Thyroid gland (tissue), 4 donors: ENCODE data around the gene DMXL1. TPM values are rescaled to one million over a fixed set of nuclear protein-coding genes. Genes with fewer than 3 reads are reported as not detected.

ENCODE experiments used
- DNase-seq, 2 donors: peaks; one replicate each; pipeline ENCODE4 v3.0.0-alpha.2; 2019
- H3K27ac ChIP-seq, 3 donors: fragments of 200-600 bp; sonication (generic); 1 replicate in 2 of 3; 2 replicates in 1 of 3; pipeline ENCODE4 v1.5.1; 2016 to 2019; ENCODE audit warnings: mild to moderate bottlenecking in 1 of 3, moderate library complexity in 1 of 3
- H3K27me3 ChIP-seq: fragments of 200-600 bp; sonication (generic); one replicate; pipeline ENCODE4 v1.5.1; 2019
- H3K36me3 ChIP-seq, 2 donors: fragments of 200-600 bp; sonication (generic); one replicate each; pipeline ENCODE4 v1.5.1; 2016 to 2019
- H3K4me1 ChIP-seq, 2 donors: fragments of 200-600 bp; sonication (generic); one replicate each; pipeline ENCODE4 v1.5.1; 2017 to 2019
- H3K4me3 ChIP-seq, 3 donors: fragments of 200-600 bp; sonication (generic); replicated peaks in 1 of 3; 1 replicate in 2 of 3; 2 replicates in 1 of 3; pipeline ENCODE4 v1.5.1; 2016; ENCODE audit warnings: mild to moderate bottlenecking in 1 of 3
- H3K9me3 ChIP-seq: fragments of 200-600 bp; sonication (generic); one replicate; pipeline ENCODE4 v1.5.1; 2017
- CTCF ChIP-seq, 6 experiments: fragments of 200-600 bp in 3 of 6; fragments of 450-650 bp in 3 of 6; sonication (generic) in 3 of 6; IDR thresholded peaks; one replicate each; pipeline ENCODE4 v1.5.1; 2016 to 2019; ENCODE audit warnings: antibody characterized with exemption in 6 of 6, mild to moderate bottlenecking in 2 of 6, inconsistent platforms in 1 of 6, moderate library complexity in 1 of 6
- POLR2A ChIP-seq, 2 donors: fragments of 450-650 bp; IDR thresholded peaks; one replicate each; pipeline ENCODE4 v1.6.1; 2017; ENCODE audit warnings: antibody characterized with exemption in 2 of 2, mild to moderate bottlenecking in 2 of 2, moderate library complexity in 1 of 2
- WGBS, 2 donors: methylation state at CpG; one replicate each; pipeline ENCODE4 v1.1.5; 2017; 5-methylcytosine and 5-hydroxymethylcytosine counted together
- intact Hi-C: fragments of 100-400 bp; cut with DNase I; formaldehyde crosslinking; loops from one replicate; pipeline ENCODE4 v1.15.1; 2023
- total RNA-seq, 4 donors: library from RNA; depleted of rRNA; stranded (reverse); fragments of >200 nt; gene quantifications; one replicate each; pipeline ENCODE4 v1.2.3, GENCODE V29; 2016

The DMXL1 gene
- total RNA-seq, 4 donors from 2014 or later: 90.8 to 158 (median 95.4) TPM

- H3K27ac ChIP-seq: no peak overlapping the region
- intact Hi-C loops: no loop called here
- no peak for TF ChIP-seq POLR2A (IDR thresholded peaks at IDR 0.05)
- no peak for TF ChIP-seq CTCF (IDR thresholded peaks at IDR 0.05)
- H3K9me3 ChIP-seq: no peaks in the 10 kb centered on the region
- no peak for DNase-seq
- no peaks in the 10 kb centered on the region for H3K4me1 ChIP-seq
- WGBS, 2 donors: 73 to 75% methylated on average over 5 of the region's 5 CpGs
- H3K36me3 ChIP-seq: no peaks in the 10 kb centered on the region
- no peak overlapping the region for H3K4me3 ChIP-seq
- H3K27me3 ChIP-seq: no peaks in the 10 kb centered on the region
Measured at GRCh38 chr5:119028575-119028974, 42.3 kb upstream of the DMXL1 start.

GRCh38 chr5:119031011-119031886 lies 39.6 kb upstream of the DMXL1 start:
- Histone ChIP-seq H3K9me3 (no peaks in the 10 kb centered on the region), H3K4me3 (no peak overlapping the region), H3K4me1 (no peaks in the 10 kb centered on the region), H3K27ac (no peak overlapping the region), H3K27me3 (no peaks in the 10 kb centered on the region), H3K36me3 (no peaks in the 10 kb centered on the region)
- TF ChIP-seq CTCF (IDR thresholded peaks at IDR 0.05) (no peak), POLR2A (IDR thresholded peaks at IDR 0.05) (no peak)
- 71 to 81% methylated on average over 5 of the region's 5 CpGs for WGBS, 2 donors
- intact Hi-C loops: no loop called here
- DNase-seq: no peak

GRCh38 chr5:119031905-119032304 lies 39.0 kb upstream of the DMXL1 start:
- no peaks in the 10 kb centered on the region for H3K27me3 ChIP-seq
- no peak overlapping the region for H3K27ac ChIP-seq
- TF ChIP-seq CTCF (IDR thresholded peaks at IDR 0.05): no peak
- no peak for TF ChIP-seq POLR2A (IDR thresholded peaks at IDR 0.05)
- no peak for DNase-seq
- 79 to 85% methylated on average over 4 of the region's 4 CpGs for WGBS, 2 donors
- intact Hi-C loops: no loop called here
- H3K36me3 ChIP-seq: no peaks in the 10 kb centered on the region
- H3K4me1 ChIP-seq: no peaks in the 10 kb centered on the region
- H3K9me3 ChIP-seq: no peaks in the 10 kb centered on the region
- H3K4me3 ChIP-seq: no peak overlapping the region

GRCh38 chr5:119032656-119033055 lies 38.2 kb upstream of the DMXL1 start:
- no peaks in the 10 kb centered on the region for H3K9me3 ChIP-seq
- TF ChIP-seq CTCF (IDR thresholded peaks at IDR 0.05): no peak
- no peak for TF ChIP-seq POLR2A (IDR thresholded peaks at IDR 0.05)
- no peak for DNase-seq
- H3K27ac ChIP-seq: no peak overlapping the region
- H3K4me3 ChIP-seq: no peak overlapping the region
- intact Hi-C loops: no loop called here
- H3K4me1 ChIP-seq: no peaks in the 10 kb centered on the region
- WGBS, 2 donors: 85 to 93% methylated on average over 3 of the region's 3 CpGs
- no peaks in the 10 kb centered on the region for H3K27me3 ChIP-seq
- H3K36me3 ChIP-seq: no peaks in the 10 kb centered on the region

- intact Hi-C loops: no loop called here
- Histone ChIP-seq H3K9me3 (no peaks in the 10 kb centered on the region), H3K4me3 (no peak overlapping the region), H3K36me3 (no peaks in the 10 kb centered on the region), H3K27ac (no peak overlapping the region), H3K27me3 (no peaks in the 10 kb centered on the region), H3K4me1 (no peaks in the 10 kb centered on the region)
- TF ChIP-seq POLR2A (IDR thresholded peaks at IDR 0.05) (no peak), CTCF (IDR thresholded peaks at IDR 0.05) (no peak)
- DNase-seq: no peak
- 79 to 82% methylated on average over 3 of the region's 3 CpGs for WGBS, 2 donors
Measured at GRCh38 chr5:119033135-119033534, 37.8 kb upstream of the DMXL1 start.
